H1 (cell line): Measurements from ENCODE around the gene VOPP1. TPM values are rescaled to one million over a fixed set of nuclear protein-coding genes. Genes with fewer than 3 reads are reported as not detected.

Experiments used
- CHD7 ChIP-seq: fragments of 300-600 bp; sonication (generic); IDR thresholded peaks from 2 replicates; pipeline ENCODE4 v1.7.1; 2012; ENCODE audit warnings: low read length, moderate library complexity, mild to moderate bottlenecking, inconsistent platforms; ENCODE audit not compliant: insufficient replicate concordance
- RFX5 ChIP-seq: IDR thresholded peaks from 2 replicates; pipeline ENCODE4 v1.6.1; 2011; ENCODE audit warnings: low read depth, low read length, improper control_type of control experiment, borderline replicate concordance
- SIN3A ChIP-seq, 2 experiments: IDR thresholded peaks in 1 of 2; conservative IDR thresholded peaks in 1 of 2; 2 replicates each; pipeline ENCODE4 v1.6.1; 2011 to 2012; ENCODE audit warnings: low read length in 2 of 2, improper control_type of control experiment in 1 of 2, low read depth in 1 of 2, mild to moderate bottlenecking in 1 of 2
- polyA plus RNA-seq, 7 experiments: library from polyadenylated mRNA; depleted of rRNA in 3 of 7; stranded (reverse) in 5 of 7; unstranded in 2 of 7; fragments of >200 nt in 5 of 7; fragments of 200-250 nt in 2 of 7; gene quantifications; 1 replicate in 5 of 7; 2 replicates in 1 of 7; 4 replicates in 1 of 7; pipeline versions ENCODE4 v1.2.1 to v1.2.3, GENCODE V29; 2011 to 2013; ENCODE audit warnings: missing spikeins in 2 of 7, mixed read lengths in 2 of 7
- total RNA-seq: library from RNA; stranded (reverse); fragmentation: NEBNext Ultra II Directional; extraction: Animal tissue kit (Norgen Biotek cat#: 25700); gene quantifications from 2 replicates; pipeline ENCODE4 v1.2.1, GENCODE V29; 2021

Gene VOPP1
- total and polyA plus RNA-seq, 2 of the 8 experiments (the other 6 are each of a cell fraction or from before 2014, with no cell fraction given) = 44.7 to 83.0 TPM

GRCh38 chr7:55594414-55594813, 22.1 kb upstream of the VOPP1 start (continued):
- TF ChIP-seq CHD7 (no peak), RFX5 (no peak), SIN3A (conservative IDR thresholded peaks at IDR 0.05 in 1 of 2, IDR thresholded peaks at IDR 0.05 in 1 of 2; ENCODE audit: low read depth in 1 of 2, low read length in 2 of 2) (no peak)
